Activated CD4-positive, alpha-beta T cell treated with anti-CD3 and anti-CD28 coated beads, Interleukin-2, amount 50 U/mL, for 1 hour (primary cell): Measurements from ENCODE around the gene FAS.
A peak's percentile ranks its signal among the peaks of the same experiment; 100 is the strongest.
"Not testable (repeated sequence)": the region's sequence is repeated elsewhere in the genome, so short reads cannot be mapped to it uniquely, and the experiment has no call there.

Experiments used
- DNase-seq: peaks from one replicate; pipeline ENCODE4 v3.0.0-alpha.2; 2020

The FAS gene

DNA sequence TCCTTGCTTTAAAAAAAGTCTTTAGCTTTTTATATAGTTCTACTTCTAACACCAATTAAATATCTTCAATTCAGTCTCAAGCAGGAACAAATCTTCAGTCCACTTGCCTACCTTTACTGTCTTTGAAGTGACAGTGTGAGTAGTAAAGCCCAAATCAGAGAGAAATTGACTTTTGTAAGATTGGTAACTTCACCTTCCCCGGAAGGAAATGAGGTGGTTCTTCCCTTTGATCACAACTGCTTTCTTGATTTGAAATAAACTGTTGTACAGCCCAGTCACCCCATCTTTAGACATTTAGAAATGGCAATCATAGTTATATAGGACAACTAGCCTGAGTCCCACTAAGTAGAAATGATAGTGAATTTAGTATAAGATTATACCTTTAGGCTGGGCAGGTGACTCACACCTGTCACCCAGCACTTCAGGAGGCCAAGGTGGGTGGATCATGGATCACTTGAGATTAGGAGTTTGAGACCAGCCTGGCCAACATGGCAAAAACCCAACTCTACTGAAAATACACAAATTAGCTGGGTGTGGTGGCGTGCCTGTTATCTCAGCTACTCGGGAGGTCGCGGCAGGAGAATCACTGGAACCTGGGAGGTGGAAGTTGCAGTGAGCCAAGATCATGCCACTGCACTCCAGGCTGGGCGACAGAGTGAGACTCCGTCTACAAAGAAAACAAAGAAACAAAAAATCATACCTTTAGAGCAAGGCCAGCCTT lies 4.7 kb downstream of the FAS start:
- DNase-seq = no peak

DNA sequence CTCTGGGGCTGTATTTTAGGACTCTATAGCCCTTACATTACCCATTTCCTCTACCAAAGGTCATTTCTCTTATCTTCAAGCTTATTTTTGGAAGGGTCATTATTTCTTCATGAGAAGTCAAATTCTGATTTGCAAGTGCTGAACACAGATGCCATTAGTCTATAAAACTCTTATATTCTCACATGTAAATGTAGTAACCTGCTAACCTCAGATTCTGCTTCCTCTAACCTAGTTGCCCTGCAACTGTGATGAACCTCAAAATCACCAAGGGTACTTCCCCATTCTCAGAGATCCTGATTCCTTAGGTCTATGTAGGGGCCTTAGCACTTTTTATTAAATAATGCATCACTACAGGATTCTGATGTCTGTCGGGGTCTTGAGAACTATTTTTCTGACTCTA lies 6.3 kb downstream of the FAS start:
- no peak for DNase-seq

DNA sequence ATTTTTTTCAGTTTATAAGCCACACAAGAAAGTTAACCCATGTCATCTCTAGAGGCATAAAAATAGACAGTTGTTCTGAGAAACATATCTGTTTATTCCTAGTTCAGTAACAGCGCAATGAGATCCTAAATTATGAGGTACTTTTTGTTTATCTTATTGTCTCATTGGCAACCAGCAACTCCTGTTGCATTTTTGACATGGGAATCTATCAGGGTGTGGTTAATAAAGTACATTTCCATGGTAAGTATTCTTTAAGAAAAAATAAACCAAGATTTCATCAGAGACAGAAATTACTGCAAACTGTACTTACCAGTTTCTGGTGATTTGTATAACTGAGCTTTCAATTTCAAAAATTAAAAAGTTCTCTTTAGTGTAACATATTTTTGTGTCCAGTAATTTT lies 9.0 kb downstream of the FAS start:
- DNase-seq = no peak

DNA sequence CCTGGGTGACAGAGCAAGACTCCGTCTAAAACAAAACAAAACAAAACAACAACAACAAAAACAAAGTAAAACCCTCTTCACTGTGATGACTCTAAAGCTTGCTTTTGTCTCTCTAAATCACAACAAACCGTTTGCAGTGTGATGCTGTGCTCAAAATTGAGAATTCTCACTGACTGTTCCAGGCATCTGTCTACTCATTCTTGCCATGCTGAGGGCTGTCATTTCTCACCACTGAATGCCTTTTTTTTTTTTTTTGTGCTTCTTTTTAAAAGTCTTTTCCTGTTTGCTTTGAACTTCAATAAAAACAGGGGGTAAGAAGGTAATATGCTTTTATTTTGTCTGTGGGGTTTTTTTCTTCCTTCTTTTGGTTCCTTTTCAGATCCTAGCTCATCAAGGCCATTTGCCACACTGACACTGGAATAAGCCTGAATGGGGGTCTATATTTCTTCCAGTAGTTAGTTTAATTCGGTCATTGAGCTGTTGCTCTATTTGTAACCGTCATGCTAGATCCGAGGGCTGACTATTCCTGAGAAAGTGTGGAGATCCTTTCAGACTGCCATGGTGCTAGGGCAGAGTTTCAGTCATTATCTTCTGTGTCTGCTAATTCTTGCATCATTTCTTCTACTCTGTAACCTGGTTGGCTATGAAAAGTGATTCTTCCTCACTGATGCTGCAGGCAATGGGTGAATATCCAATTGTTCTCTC lies 10.6 kb downstream of the FAS start:
- no peak for DNase-seq

DNA sequence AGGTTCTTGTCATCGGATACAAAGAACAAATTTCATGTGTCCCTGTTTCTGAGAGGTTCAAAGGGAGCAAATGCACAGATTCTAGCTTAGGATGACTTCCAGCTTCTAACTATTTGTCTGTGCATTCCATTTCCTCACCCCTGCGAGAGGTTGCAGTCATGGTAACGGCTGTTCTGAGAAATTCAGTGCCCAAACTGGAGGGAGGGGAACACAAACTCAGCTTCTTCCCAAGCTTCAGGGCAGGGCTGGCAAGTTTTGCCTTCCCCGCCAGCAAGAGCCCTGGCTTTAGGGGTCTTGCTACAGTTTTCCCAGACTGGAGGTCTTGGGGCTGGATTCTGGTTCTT lies 11.1 kb downstream of the FAS start:
- DNase-seq = no peak

DNA sequence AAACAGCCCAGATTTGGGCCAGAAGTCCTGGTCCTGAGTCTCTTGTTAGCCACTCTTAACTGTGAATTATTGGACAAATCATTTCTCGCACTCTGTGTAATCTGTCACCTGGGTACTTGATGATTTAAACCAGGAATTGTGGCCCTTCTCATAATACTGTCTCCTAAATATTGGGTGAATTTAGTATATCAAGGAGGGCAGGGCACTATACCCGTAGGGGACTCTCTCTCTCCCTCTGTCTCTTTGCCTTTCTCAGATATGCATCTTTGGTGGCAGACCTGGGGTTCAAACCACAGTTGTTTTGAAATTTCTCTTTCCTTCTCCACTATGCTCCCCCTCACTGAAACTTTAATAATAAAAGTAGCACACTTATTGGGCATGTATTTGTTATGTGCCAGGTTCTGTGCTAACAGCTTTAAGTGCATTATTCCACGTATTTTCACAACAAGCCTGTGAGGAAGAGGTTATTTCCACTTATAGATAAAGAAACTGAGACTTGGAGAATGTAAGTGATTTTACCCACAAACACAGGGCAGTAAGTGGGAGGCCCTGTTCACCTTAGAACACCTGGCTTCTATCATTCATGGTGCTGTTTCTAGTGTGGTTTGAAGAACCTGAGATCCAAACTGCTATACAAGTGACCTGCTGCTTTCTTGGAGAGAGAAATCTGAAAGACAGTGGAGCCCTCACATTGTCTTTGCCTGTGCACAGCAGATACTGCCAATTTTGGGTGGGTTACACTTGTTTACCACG lies 11.8 kb downstream of the FAS start:
- no peak for DNase-seq

DNA sequence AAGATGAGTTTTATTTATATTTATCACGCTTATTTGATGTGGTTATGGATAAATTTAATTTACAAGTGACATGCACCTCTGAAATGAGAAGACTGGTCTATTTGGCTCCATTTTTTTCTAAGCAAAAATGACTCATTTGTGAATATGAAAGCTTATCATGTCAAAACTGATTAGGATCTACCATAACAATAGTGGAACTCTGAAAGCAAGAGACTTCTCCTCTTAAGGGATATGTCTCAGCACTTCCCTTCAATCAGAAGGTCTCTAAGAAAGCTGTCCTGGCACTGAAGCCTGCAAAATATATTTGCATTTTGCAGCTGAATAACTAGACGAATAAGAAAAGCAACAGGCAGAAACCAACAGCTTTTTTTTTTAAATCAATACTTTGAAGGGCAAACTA lies 12.7 kb downstream of the FAS start:
- DNase-seq = no peak

DNA sequence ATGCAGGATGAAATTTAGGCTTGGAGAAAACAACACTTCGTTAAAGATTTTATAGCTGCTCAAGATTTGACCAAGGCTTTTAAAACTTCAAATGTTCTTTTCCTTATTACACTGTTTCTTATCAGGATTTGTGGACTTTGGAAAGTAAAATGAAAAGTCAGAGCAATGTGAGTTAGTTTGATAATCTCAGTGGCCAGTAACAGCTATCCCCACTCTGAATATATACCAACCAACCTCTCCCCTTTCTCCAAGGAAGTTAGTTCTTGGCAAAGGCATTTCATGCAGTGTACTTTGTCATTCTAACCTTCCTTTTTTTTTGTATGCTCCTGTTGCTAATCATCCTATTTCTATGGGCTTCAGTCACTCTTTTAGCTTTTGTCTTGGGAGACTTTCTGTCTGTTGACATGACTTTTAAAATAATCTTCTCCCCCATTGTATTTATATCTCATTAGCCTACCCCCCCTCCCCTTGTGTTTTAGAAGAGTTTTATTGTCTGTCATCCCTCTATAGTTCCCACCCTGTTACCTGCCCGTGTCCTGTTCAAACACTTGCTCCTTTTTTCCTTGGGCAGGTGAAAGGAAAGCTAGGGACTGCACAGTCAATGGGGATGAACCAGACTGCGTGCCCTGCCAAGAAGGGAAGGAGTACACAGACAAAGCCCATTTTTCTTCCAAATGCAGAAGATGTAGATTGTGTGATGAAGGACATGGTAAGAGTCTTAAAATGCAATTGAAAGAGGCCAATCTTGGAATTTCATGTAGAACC lies 16.7 kb downstream of the FAS start:
- no peak for DNase-seq

DNA sequence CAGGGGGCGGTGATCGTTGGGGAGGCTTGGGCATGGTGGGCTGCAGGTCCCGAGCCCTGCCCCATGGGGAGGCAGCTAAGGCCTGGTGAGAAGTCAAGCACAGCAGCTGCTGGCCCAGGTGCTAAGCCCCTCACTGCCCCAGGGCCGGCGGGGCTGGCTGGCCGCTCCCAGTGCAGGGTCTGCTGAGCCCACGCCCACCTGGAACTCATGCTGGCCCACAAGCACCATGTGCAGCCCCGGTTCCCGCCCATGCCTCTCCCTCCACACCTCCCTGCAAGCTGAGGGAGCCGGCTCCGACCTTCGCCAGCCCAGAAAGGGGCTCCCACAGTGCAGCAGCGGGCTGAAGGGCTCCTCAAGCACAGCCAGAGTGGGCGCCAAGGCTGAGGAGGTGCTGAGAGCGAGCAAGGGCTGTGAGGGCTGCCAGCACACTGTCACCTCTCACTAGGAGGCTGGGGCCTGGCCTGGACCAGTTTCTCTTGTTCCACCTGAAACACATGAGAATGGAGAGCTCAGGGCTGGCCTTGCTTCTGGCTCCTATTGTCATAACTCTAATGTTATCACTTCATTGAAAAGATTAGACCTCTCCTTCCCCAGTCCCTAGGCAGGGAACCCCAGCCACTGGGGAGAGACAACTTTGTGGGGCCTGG lies 28.2 kb downstream of the FAS start:
- DNase-seq = not testable (repeated sequence)

DNA sequence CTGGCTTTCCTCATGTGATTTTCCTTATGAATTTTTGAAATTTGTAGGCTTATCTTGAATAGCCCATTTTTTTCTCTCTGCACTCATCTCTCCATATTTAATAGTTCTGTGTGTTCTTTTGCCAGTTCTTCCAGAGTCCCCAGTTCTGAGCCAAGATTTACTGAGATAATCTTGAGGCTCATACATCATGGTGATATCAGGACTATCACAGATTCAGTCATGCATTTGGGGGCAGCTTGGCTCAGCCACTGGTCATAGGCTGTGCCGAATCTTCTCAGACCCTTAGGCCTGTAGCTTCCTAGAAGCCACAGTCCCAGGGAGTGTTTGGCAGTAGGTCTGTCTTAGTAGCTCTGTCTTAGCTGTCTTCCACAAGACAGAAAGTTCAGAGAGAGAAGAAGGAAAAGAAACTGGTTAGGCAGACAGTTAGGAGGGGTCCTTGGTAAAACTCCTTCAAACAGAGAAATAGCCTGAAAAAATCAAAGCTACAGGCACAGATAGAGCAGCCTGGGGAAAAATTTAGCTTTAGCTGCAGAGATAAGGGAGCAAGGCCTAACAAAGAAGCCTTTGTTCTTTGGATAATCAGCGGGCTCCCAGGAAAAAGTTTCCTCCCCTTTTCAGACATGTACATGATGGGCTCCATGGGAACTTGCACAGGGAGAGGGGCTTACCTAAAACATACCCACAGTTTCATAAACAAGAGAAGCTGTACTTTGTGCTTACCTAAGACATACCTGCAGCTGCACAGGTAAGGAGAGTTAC lies 29.1 kb downstream of the FAS start:
- DNase-seq = no peak

DNA sequence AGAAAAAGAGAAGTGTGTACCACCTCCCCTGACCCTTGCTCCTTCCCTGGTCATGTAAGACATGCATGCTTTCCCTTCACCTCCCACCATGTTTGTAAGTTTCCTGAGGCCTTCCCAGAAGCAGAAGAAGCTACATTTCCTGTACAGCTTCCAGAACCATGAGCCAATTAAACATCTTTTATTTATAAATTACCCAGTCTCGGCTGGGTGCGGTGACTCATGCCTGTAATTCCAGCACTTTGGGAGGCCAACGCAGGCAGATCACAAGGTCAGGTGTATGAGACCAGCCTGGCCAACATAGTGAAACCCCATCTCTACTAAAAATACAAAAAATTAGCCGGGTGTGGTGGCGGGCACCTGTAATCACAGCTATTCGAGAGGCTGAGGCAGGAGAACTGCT lies 30.9 kb downstream of the FAS start:
- DNase-seq = not testable (repeated sequence)

DNA sequence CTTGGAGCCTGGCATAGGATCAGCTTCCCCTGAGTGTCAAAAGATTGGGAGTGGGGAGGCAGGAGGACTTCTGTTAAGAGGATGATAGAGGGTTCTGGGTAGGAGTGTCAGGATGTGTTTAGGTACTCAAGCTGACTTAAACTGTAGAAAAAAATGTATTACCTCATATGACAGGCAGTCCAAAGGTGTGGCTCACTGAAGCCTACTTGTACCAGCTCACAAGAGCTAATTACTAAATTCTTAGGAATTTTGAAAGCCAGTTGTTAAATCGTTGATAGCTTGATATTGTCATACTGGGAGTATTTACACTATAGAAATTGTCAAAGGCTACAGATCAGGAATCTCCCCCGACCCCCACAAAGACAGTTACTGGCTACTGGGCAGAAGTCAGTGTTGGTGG lies 32.1 kb downstream of the FAS start:
- no peak for DNase-seq

DNA sequence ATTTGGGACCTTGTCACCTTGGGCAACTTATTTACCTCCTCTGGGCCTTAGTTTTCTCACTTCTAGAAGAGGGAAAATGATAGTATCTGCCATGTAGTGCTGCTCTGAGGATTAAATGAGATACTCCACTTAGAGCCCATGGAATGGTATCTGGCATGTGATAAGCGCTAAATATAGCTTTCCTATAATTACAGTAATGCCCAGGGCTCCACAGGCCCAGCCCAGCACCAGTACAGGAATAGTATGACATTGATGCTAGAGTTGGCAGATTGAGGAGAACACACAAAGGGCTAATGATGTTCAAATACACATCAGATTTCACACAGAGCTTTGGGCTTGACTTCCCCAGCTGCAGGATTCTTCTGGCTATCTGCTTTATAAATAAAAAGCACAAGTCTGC lies 34.9 kb downstream of the FAS start:
- DNase-seq = no peak

DNA sequence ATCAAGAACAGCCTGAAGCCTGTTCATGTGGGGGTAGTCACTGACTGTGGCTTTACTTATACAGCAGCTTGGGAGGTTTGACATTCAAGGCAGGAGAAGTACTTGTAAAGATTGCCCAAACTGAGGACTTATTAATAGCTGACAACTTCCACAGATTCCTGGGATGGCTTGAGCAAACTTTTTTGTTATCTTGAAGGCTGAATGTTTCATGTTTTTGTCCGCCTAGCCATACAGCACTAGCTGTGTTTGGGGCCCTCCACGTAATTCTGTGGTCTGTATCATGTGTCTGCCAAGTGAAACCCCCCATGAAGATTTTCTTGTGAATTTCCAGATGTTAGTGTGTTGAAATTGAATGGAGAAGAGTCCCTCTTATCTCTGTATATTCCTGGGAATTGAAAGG lies 38.6 kb downstream of the FAS start:
- no peak for DNase-seq

DNA sequence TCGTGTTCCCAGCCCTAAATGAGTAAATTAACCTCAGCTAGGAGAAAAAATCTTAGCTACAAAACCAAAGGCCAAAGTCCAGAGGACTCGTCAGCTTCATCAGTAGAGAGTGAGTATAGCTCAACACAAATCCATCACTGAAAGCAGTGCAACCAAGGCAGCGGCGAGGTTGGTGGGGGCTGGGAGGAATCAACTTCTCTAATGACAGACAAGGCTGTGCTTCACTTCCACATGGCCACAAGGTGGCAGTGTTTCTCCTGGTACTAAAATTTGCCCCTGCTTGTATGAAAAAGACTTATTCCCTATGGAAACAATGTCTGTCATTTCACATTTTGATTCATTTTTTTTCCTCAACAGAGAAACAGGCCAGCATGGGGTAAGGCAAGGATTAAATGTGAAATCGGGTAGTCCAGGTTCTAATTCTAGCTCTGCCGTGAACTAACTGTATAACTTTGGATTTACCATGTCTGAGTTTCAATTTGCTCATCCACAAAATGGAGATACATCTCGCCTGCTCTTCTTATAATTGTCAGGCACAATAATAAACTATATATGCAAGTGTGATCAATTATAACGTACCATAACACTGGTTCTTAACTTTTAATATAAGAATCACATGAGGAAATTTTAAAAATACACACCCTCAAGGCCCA lies 39.3 kb downstream of the FAS start:
- DNase-seq = peak; percentile 63

DNA sequence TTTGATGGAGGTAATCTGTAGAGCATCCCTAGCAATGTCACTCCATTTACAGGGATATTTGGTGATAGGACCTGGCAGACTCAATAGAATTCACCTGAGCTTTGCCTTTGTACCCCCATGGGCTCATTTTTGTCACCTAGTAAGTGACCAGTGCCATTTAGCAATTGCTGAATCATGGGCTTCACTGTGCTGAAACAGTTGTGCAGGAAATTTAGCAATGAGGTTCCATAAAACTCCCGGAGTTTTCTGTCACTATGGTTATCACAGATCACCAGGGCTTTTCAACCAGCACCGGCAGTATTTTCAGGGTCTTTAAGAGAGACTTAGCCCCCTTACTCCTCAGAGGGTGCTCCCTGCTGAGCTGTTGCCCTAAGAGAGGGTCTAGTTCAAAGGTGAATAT lies 40.2 kb downstream of the FAS start:
- no peak for DNase-seq

DNA sequence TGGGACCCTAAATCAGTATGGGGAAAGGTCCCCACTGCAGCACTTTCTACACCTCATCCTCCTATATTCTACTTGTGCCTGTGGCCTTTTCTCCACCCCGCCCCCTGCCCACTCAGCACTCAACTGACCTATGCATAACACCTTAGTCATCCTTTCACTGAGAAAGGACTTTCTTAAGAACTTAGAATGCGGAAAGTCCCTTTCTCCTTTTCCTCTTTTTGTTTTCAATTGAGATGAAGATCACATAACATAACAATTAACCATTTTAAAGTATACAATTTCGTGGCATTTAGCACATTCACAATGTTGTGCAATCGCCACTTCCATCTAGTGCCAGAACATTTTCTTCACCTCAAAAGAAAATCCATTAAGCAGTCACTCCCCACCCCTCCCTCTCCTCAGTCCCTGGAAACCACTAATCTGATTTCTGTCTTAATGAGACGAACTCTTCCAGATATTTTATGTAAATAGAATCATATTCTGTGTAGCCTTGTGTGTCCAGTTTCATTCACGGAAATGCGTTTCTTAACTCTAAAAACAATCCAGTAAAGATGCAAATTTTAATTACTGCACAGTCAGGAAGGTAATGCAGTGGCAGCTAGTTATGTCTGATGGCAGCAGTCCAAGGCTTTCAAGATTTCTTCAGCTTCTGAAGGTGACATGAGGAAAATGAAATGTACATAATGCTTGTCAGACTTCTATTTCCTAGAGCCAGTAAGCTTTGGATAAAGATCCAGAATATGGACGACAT lies 41.7 kb downstream of the FAS start:
- DNase-seq = no peak

DNA sequence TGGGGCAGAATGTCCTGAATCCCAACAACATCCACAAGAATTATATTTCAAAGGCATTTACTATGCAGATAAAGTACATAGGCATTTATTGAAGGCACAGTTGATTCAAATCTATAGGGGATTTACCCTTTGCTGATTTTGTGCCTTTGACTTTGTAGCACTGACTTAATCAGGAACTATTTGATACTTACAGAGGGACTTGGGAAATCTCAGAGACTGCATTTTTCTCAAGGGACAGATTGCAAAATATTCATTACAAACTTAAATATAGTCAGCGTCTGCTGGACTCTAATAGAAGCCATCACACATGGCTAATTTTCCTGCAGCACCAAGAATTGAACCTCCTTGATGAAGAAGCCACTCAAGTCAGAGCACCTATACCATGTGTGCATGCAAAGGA lies 44.9 kb downstream of the FAS start:
- no peak for DNase-seq

DNA sequence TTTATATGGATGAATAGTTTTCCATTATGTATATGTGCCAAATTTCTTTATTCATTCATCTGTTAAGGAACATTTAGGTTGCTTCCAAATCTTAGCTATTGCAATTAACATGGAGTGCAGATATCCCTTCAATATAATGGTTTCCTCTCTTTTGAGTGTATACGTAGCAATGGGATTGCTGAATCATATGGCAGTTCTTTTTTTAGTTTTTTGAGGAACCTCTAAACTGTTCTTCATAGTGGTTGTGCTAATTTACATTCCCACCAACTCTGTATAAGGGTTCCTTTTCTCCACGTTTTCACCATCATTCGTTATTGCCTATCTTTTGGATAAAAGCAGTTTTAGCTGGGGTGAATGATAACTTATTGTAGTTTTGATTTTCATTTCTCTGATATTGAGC lies 46.5 kb downstream of the FAS start:
- DNase-seq = no peak

DNA sequence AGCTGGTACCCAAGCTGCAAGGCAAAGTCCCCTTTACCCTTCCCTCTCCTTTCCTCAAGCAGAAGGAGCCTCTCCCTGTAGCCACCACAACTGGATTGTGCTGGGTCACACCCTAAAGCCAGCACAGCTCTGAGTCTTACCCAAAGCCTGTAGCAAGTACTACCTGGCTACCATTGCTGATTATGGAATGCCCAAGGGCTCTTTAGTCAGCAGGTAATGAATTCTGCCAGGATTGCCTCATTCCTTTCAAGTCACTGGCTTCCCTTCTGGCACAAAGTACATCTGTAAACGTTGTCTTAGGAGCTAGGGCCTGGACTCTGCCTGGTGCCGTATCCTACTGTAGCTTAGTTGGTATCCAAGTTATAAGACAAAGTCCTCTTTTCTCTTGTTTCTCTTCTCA lies 52.0 kb downstream of the FAS start:
- no peak for DNase-seq

DNA sequence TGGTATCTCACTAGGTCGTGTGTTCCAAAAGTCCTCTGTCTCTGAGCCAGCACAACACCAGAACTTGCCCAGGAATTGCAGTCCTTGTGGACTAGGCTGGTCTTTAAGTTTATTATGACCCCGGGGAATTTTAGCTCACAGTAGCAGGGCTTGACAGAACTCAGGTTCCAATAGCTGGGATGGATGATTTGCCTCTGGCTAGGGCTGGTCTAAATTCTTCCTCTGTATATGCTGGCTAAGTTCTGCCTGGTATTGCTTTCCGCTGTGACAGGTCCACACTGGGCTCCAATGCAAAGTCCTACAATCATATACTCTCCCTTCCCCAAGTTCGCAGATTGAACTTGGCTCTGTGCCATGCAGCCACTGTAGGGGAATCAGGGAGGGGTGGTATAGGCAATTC lies 52.5 kb downstream of the FAS start:
- no peak for DNase-seq
